Measurements from ENCODE around the gene APOL1. TPM values are rescaled to one million over a fixed set of nuclear protein-coding genes. Genes with fewer than 3 reads are reported as not detected.

APOL1 gene
- polyA plus RNA-seq, 1 of the 3 experiments (the other 2 are of a cell fraction) = 0.56 TPM

DNA sequence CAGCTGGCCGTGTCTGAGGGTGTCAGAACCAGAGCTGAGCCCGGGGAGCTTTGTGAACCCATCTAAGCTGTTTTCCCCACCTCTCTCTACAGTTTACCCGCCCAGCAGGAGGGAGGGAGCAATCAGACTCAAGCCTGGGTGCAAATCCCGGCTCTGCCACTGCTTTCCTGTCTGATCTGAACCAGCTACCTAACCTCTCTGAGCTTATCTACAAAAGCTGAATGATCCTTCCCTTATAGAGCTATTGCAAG is 13.9 kb upstream of the APOL1 start:
- WGBS (ENCODE audit: low lambda C conversion rate) = 10% methylated on average over 4 of the region's 4 CpGs
- Histone ChIP-seq H3K4me3 (ENCODE audit: low read depth in 2 of 2, low read length in 1 of 2) (peak overlapping the region; percentile 61 to 79), H3K79me2 (ENCODE audit: insufficient read depth) (peaks cover 19% of the 10 kb centered on the region), H4K20me1 (ENCODE audit: insufficient read depth) (no peaks in the 10 kb centered on the region), H2AFZ (ENCODE audit: low read depth) (peak overlapping the region; percentile 82), H3K27ac (ENCODE audit: low read depth in 2 of 2, low read length in 1 of 2) (peak overlapping the region; percentile 79 to 91), H3K36me3 (replicated peaks in 1 of 2; ENCODE audit: control insufficient read depth in 1 of 2, insufficient read depth in 2 of 2, low read length in 1 of 2) (peaks cover 0 to 5% of the 10 kb centered on the region in 2 experiments), H3K4me2 (peak overlapping the region; percentile 94), H3K9me2 (no peaks in the 10 kb centered on the region), H3F3A (replicated peaks; ENCODE audit: insufficient read depth) (peaks cover 7% of the 10 kb centered on the region), H3K4me1 (ENCODE audit: control insufficient read depth in 1 of 2, insufficient read depth in 2 of 2, low read depth in 1 of 2, low read length in 1 of 2) (peaks cover 10 to 25% of the 10 kb centered on the region in 2 experiments; a peak in 1 of 4 replicates), H3K27me3 (ENCODE audit: insufficient read depth) (no peaks in the 10 kb centered on the region), H3K9me3 (no peaks in the 10 kb centered on the region), H3K9ac (peak overlapping the region; percentile 67)
- TF ChIP-seq FOXJ3 (CRISPR knock-in tag; IDR thresholded peaks at IDR 0.05) = no peak
- TF ChIP-seq, protein P1, sequence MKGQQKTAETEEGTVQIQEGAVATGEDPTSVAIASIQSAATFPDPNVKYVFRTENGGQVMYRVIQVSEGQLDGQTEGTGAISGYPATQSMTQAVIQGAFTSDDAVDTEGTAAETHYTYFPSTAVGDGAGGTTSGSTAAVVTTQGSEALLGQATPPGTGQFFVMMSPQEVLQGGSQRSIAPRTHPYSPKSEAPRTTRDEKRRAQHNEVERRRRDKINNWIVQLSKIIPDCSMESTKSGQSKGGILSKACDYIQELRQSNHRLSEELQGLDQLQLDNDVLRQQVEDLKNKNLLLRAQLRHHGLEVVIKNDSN (IDR thresholded peaks at IDR 0.05; ENCODE audit: borderline replicate concordance, low read depth) = no peak
- TF ChIP-seq JUND (IDR thresholded peaks at IDR 0.05) = no peak
- TF ChIP-seq, protein P2, sequence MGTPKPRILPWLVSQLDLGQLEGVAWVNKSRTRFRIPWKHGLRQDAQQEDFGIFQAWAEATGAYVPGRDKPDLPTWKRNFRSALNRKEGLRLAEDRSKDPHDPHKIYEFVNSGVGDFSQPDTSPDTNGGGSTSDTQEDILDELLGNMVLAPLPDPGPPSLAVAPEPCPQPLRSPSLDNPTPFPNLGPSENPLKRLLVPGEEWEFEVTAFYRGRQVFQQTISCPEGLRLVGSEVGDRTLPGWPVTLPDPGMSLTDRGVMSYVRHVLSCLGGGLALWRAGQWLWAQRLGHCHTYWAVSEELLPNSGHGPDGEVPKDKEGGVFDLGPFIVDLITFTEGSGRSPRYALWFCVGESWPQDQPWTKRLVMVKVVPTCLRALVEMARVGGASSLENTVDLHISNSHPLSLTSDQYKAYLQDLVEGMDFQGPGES (IDR thresholded peaks at IDR 0.05; ENCODE audit: low read depth, low read length) = no peak
- TF ChIP-seq, protein P3, sequence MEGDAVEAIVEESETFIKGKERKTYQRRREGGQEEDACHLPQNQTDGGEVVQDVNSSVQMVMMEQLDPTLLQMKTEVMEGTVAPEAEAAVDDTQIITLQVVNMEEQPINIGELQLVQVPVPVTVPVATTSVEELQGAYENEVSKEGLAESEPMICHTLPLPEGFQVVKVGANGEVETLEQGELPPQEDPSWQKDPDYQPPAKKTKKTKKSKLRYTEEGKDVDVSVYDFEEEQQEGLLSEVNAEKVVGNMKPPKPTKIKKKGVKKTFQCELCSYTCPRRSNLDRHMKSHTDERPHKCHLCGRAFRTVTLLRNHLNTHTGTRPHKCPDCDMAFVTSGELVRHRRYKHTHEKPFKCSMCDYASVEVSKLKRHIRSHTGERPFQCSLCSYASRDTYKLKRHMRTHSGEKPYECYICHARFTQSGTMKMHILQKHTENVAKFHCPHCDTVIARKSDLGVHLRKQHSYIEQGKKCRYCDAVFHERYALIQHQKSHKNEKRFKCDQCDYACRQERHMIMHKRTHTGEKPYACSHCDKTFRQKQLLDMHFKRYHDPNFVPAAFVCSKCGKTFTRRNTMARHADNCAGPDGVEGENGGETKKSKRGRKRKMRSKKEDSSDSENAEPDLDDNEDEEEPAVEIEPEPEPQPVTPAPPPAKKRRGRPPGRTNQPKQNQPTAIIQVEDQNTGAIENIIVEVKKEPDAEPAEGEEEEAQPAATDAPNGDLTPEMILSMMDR (IDR thresholded peaks at IDR 0.05) = no peak
- TF ChIP-seq GATA2 (CRISPR knock-in tag; IDR thresholded peaks at IDR 0.05) = no peak
- no peak for TF ChIP-seq RCOR1 (IDR thresholded peaks at IDR 0.05; ENCODE audit: low read length)
- TF ChIP-seq, protein P4, sequence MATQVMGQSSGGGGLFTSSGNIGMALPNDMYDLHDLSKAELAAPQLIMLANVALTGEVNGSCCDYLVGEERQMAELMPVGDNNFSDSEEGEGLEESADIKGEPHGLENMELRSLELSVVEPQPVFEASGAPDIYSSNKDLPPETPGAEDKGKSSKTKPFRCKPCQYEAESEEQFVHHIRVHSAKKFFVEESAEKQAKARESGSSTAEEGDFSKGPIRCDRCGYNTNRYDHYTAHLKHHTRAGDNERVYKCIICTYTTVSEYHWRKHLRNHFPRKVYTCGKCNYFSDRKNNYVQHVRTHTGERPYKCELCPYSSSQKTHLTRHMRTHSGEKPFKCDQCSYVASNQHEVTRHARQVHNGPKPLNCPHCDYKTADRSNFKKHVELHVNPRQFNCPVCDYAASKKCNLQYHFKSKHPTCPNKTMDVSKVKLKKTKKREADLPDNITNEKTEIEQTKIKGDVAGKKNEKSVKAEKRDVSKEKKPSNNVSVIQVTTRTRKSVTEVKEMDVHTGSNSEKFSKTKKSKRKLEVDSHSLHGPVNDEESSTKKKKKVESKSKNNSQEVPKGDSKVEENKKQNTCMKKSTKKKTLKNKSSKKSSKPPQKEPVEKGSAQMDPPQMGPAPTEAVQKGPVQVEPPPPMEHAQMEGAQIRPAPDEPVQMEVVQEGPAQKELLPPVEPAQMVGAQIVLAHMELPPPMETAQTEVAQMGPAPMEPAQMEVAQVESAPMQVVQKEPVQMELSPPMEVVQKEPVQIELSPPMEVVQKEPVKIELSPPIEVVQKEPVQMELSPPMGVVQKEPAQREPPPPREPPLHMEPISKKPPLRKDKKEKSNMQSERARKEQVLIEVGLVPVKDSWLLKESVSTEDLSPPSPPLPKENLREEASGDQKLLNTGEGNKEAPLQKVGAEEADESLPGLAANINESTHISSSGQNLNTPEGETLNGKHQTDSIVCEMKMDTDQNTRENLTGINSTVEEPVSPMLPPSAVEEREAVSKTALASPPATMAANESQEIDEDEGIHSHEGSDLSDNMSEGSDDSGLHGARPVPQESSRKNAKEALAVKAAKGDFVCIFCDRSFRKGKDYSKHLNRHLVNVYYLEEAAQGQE (IDR thresholded peaks at IDR 0.05; ENCODE audit: low read depth, low read length) = no peak
- TF ChIP-seq FOSL2 (IDR thresholded peaks at IDR 0.05; ENCODE audit: borderline replicate concordance, low read depth) = no peak
- no peak for TF ChIP-seq CHD2 (IDR thresholded peaks at IDR 0.05; ENCODE audit: low read length, partially characterized antibody)
- TF ChIP-seq POLR2AphosphoS5 (IDR thresholded peaks at IDR 0.05; ENCODE audit: low read depth, low read length) = no peak
- no peak for TF ChIP-seq YY1 (IDR thresholded peaks at IDR 0.05; ENCODE audit: low read depth)
- TF ChIP-seq MEF2A (IDR thresholded peaks at IDR 0.05; ENCODE audit: borderline replicate concordance, low read depth) = no peak
- no peak for TF ChIP-seq NRF1 (IDR thresholded peaks at IDR 0.05; ENCODE audit: low read depth, low read length)
- TF ChIP-seq, protein P5, sequence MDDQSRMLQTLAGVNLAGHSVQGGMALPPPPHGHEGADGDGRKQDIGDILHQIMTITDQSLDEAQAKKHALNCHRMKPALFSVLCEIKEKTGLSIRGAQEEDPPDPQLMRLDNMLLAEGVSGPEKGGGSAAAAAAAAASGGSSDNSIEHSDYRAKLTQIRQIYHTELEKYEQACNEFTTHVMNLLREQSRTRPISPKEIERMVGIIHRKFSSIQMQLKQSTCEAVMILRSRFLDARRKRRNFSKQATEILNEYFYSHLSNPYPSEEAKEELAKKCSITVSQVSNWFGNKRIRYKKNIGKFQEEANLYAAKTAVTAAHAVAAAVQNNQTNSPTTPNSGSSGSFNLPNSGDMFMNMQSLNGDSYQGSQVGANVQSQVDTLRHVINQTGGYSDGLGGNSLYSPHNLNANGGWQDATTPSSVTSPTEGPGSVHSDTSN (IDR thresholded peaks at IDR 0.05) = no peak
- no peak for TF ChIP-seq NFIC (IDR thresholded peaks at IDR 0.05; ENCODE audit: borderline replicate concordance)
- TF ChIP-seq EZH2phosphoT487 (IDR thresholded peaks at IDR 0.05; ENCODE audit: borderline replicate concordance, low read depth) = no peak
- DNase-seq = peak; percentile 29
- ChIA-PET POLR2A (interaction anchor here (0.6 to 2.4 kb wide), 4 partner anchors 14 to 881 kb away, joined by 3 to 11 read pairs (median 4); partner anchors contain the start of gene APOL1), CTCF (interaction anchor here (0.6 to 5.0 kb wide), 20 partner anchors 13 to 234 kb away, joined by 3 to 30 read pairs (median 4); partner anchors contain the start of gene APOL4)
